Activated CD4-positive, alpha-beta T cell treated with anti-CD3 and anti-CD28 coated beads, Interleukin-2, amount 50 U/mL, for 48 hours (primary cell): ENCODE results near the gene PARD6B.

Source experiments
- DNase-seq, 2 experiments: peaks; one replicate each; pipeline ENCODE4 v3.0.0-alpha.2; 2020

The PARD6B gene

DNA sequence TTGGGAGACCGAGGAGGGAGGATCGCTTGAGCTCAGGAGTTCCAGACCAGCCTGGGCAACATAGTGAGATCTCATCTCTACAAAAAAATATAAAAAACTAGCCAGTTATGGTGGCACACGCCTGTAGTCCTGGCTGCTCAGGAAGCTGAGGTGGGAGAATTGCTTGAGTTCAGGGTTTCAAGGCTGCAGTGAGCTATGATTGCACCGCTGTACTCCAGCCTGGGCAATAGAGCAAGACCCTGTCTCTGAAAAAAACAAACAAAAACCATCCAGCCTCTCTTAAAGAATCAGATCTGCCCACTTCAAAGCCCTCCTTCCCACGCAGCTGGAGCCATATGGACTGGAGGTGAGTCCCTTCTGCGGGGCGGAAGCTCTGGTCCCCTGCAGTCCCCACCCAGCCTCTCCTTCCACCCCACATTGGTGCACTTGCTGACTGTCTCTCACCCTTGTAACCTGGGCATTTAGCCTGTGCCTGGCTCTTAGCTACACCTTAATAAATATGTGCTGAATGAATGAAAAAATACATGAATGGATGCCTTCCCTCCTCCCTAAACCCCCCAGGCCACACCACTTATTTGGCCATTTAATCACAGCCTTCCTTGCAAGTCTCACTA lies 7.2 kb upstream of the PARD6B start:
- DNase-seq: no peak

DNA sequence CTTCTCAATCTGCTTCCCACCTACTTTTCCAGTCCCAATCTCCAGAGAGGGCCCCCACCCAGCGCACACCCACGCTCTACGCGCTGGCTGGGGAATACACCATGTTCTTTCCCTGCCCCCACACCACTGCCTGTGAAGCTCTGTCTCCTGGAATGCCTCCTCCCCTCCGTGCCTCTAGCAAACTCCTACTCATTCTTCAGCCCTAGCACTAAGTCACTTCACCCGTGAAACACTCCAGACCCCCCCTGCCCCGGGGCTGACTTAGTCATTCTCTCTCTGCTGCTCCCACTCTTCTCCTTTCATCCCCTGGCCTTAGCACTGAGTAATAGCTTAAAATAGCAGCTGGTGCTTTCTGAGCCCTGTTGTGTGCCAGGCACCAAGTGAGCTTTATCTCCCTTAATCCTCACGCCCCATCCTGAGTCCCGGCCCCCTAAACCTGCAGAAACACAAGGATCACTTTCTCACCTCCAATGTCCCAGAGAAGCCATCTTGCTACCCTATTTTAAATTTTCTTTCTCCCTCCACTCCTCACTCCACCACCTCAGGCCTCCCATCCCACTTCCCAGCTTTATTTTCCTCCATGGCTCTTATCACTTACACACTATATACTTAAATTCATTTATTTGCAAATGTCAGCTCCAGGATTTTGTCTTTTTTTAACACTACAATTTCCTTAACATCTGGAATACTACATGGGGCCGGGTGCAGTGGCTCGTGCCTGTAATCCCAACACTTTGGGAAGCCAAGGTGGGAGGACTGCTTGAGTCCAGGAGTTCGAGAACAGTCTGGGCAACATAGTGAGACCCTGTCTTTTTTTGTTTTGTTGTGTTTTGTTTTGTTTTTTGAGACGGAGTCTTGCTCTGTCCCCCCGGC lies 6.3 kb upstream of the PARD6B start:
- DNase-seq: peak; percentile 84 to 87

- DNase-seq: no peak
Observed at GRCh38 chr20:50725724-50726005, 5.7 kb upstream of the PARD6B start.

GRCh38 chr20:50726955-50727791 lies 4.2 kb upstream of the PARD6B start:
- no peak for DNase-seq

DNA sequence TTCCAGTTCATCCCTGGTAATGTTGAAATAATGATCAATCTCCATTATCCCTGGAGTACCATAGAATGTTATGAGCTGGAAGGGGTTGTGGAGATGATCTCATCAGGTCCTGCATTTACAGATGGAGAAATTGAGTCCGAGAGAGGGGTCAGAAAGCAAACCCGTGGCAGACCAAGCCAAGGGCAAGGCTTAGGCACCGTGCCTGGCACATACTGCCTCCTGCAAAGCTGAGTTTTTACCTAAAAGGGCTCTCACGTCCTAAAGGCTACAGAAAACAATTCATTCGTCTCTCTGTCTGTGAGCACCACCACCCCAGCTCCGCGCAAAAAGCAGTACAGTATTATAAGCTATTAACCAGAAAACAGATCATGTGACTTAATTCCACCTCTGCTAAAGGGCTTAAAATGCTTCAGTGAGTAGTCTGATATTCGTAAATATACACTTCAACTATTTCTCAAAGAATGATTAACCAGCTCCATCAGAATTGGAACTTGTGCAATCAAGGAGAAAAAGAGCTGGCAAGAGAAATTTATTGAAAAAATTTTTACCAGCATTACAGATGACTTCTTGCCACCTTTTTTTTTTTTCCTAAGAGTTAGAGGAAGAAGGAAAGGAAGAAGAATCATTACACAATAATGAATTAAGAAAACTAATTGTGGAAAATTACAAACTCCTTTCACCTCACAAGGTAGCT lies 3.4 kb upstream of the PARD6B start:
- no peak for DNase-seq

GRCh38 chr20:50728486-50728980 lies 2.8 kb upstream of the PARD6B start:
- no peak for DNase-seq

GRCh38 chr20:50728981-50729874 lies 2.2 kb upstream of the PARD6B start:
- no peak for DNase-seq

DNA sequence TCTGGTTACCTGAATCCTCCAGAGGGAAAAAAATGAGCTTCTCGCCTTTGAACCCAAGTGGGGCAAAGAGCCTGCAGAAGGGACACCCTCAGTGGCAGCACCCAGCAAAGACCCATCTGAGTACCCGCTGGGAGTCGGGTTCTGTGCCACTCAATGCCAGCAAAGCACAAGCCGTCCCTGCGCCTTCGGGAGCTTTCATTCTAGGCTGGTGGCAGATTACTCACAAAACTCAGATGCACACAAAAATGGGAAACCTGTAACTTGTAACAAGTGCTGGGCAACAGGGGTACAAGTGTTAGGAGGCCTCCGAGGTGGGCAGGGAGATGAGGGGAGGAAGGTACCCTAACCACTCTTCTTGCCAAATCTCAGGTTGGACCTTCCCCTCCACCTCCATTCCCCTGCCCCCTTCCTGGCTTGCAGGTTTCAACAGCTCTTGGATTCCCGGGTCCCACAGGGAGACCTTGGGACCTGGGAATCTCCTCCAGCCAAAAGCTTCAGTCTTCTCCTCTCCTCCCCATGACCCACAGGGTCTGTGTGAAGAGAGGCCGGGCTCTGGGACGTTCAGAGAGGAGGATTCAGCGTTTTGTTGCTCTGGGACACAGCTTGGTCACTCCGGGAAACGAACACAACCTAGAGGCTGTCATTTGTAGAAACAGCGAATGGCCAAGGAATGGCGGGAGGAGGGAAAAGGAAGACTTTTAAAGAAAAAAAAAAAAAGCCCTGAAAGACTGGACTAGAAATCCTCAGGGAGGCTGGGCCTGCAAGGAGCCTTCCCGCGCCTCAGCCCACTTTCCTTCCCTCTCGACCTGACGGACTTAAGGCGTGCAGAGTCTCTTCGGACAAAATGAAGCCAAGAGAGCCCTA lies 1.2 kb upstream of the PARD6B start:
- DNase-seq: no peak

DNA sequence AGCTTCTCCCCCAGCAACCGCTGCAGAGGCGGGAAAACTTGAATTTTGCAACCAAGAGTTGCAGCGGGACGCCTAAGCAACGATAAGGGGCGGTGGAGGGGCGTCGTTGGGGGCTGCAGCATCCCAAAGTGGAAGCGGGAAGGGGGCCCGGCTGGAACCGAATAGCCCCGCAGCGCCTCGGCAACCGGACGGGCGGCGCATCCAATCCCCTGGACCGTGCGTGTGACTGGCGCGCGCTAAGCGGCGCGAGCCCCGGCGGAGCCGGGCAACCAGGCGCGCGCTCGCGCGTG lies 670 bp upstream of the PARD6B start:
- no peak for DNase-seq

DNA sequence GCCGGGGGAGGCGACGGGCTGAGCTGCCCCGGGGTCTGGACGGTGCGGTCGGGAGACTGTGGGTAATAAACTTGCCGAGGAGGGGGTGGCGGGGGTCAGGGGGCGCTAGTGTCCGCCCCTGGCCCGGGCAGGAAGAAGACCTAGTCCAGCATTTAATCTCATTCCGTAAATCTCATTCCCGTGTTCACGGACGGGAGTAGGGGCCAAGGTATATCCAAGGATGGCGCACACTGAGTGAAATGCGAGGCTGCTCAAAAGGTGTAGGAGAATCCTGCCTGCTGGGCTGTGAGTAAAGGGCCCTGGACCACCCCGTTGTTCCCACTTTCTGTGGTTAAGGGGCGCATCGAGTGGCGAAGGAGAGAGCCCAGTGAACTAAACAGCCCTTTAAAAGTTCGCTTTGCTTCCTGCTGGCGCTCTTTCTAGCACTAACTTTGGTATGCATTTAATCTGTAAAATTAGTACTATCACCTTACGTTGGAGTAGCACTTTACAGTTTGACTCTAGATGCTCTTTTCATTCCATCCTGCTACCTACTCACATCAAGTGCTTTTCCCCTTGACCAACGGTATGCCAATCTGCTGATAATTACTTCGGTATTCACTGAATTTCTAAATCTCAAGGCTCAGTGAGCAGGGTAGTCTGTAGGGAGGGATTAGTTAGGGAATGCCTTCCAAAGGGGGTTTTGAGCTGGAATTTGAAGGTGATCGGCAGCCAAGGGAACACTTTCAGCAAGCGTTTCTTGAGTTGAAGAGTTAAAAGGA lies 730 bp downstream of the PARD6B start:
- DNase-seq: peak in 1 of 2 experiments; percentile 11

DNA sequence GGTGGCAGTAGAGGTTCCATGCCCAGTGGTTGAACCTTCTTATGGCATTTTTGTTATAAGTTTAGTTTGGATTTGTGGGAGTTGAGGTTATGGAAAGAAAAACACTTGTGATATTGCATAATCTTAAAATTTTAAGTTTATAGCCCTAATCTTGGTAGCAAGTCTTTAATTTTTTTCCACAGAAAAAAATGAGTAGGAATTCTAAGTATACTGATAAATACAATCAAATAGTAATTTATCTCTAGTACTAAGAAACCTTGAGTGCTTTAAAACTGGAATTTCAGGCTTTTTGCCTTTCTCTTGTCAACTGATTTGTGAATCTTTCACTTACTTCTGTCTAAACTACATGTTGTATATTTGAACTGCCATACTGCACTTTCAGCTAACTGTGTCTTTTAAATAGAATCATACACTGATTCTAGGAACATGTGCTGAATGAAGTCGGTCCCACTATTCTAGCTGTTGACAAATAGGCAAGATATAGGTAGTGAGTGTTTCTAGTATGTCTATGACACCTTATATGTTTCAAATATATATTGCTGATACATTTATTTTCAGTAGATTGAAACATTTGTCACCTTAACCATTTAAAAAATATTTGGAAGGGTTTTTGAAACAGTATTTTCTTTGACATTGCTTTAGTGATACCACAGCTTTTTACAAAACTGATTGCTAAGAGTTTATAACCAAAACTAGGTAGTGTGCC lies 2.4 kb downstream of the PARD6B start:
- no peak for DNase-seq

DNA sequence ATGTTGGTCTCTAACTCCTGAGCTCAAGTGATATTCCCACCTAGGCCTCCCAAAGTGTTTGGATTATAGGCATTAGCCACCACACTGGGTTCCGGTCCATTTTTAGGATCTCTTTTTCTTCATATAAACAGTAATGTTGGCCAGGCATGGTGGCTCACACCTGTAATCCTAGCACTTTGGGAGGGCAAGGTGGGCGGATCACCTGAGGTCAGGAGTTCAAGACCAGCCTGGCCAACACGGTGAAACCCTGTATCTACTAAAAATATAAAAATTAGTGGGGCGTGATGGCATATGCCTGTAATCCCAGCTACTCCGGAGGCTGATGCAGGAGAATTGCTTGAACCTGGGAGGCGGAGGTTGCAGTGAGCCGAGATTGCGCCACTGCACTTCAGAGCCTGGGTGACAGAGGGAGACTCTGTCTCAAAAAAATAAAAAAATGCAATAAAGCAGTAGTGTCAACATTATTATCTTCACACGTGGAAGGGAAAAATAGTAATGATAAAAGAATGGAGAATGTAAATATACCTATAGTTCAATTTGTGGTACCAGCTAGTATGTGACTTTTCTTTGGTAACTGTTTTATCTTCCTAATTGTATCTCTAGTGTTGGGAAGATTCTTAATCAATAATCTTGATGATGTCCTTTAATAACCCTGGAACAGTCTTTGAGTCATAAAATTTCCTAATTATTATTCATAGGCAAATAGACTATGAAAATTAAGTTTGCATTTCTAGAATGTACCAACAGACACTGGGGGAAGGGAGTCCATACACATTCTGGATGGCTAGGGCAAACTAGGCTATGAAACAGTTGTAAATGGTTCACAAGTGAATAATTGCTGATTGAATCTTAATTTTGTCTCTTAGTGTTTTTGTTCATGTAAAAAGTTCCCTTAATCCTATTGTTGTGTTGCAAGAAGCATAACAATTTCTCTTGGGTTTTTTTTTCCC lies 3.6 kb downstream of the PARD6B start:
- no peak for DNase-seq

DNA sequence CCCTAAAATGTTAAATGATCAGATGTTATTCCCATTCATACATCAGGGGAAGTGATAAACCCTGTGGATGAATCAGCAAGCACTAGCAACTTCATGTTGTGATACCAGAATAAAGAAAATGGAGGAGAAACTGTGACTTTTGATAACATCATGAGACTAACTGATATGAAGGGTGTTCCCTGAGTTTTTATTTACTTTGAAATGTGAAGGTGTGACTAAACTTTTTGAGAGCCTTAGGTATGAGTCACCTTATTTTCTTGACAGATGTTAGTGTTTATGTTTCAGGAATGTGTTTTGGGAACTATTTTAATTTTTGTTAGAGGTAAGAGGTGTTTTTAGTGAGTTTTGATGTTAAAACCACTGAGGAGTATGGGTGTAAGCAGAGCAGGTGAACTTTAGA lies 4.4 kb downstream of the PARD6B start:
- DNase-seq: no peak

DNA sequence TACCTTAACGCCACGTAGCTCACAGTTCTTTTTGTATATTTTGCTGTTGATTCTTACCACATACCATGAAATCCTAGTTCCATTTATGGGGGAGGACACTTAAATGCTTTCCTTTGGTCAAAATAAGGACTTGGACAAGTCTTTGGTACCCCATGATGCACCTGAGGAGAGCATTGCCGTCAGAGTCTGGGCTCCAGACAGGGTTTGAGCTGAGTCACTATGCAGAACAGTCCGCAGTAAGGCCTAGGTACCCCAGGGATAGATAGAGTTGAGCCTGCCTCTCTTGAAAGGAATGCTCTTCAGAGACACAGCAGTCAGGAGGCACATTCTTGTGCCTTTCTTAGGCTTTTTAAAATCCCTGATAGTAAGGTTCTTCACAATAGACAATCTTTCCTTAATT lies 6.0 kb downstream of the PARD6B start:
- DNase-seq: no peak

- no peak for DNase-seq
Observed at GRCh38 chr20:50743087-50743486, 11.7 kb downstream of the PARD6B start.

- no peak for DNase-seq
Observed at GRCh38 chr20:50744143-50744792, 12.9 kb downstream of the PARD6B start.

DNA sequence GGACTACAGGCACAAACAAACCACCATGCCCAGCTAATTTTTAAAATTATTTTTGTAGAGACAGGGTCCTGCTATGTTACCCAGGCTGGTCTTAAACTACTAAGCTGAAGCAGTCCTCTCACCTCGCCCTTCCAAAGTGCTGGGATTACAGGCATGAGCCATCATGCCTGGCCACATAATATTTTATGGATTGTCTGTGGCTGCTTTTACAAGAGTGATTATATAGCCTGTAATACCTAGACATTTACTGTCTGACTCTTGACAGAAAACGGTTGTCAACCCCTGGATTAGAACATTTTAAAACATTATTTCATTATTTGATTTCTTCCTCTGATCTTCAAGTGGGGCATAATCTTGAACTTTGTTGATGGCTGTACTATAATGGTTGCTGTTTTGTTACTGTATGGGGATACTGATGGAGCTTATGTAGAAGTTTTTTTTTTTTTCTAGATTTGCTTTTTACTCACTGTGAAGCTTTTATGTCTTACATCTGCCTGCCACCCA lies 14.3 kb downstream of the PARD6B start:
- no peak for DNase-seq
